Neural cell (in vitro differentiated cells): ENCODE data around the gene TSPAN8. TPM values are rescaled to one million over a fixed set of nuclear protein-coding genes. Genes with fewer than 3 reads are reported as not detected.

ENCODE experiments used
- H2AFZ ChIP-seq: fragments of 200-600, 300-800 bp; sonication (generic), shearing (Covaris generic); 2 replicates; pipeline ENCODE4 v1.6.0; 2014; ENCODE audit warnings: low read depth, mild to moderate bottlenecking, antibody characterized with exemption, low read length, moderate library complexity
- H3F3A ChIP-seq: fragments of 200-600 bp; shearing (Covaris generic); 2 replicates; pipeline ENCODE4 v1.6.1; 2016; ENCODE audit warnings: mild to moderate bottlenecking, moderate library complexity, mixed read lengths, antibody characterized with exemption, low read length; ENCODE audit not compliant: insufficient read depth, poor library complexity, severe bottlenecking
- H3K27ac ChIP-seq: fragments of 200-600, 300-800 bp; sonication (generic), shearing (Covaris generic); 2 replicates; pipeline ENCODE4 v1.5.1; 2014; ENCODE audit warnings: mild to moderate bottlenecking, low read length, moderate library complexity
- H3K27me3 ChIP-seq: fragments of 300-800, 200-600 bp; sonication (generic), shearing (Covaris generic); 2 replicates; pipeline ENCODE4 v1.6.0; 2014; ENCODE audit warnings: mild to moderate bottlenecking, low read depth, low read length, moderate library complexity; ENCODE audit not compliant: insufficient read depth
- H3K36me3 ChIP-seq: fragments of 300-800, 200-600 bp; sonication (generic), shearing (Covaris generic); 2 replicates; pipeline ENCODE4 v1.5.1; 2014; ENCODE audit warnings: mild to moderate bottlenecking, antibody characterized with exemption, low read length, moderate library complexity; ENCODE audit not compliant: insufficient read depth
- H3K4me2 ChIP-seq: fragments of 300-800, 200-600 bp; sonication (generic), shearing (Covaris generic); 2 replicates; pipeline ENCODE4 v1.6.0; 2014; ENCODE audit warnings: mild to moderate bottlenecking, low read length
- H3K4me3 ChIP-seq: fragments of 300-800, 200-600 bp; sonication (generic), shearing (Covaris generic); 2 replicates; pipeline ENCODE4 v1.5.1; 2014; ENCODE audit warnings: mild to moderate bottlenecking, low read length, moderate library complexity
- H3K79me2 ChIP-seq: fragments of 200-600 bp; shearing (Covaris generic); replicated peaks from 2 replicates; pipeline ENCODE4 v1.6.0; 2014; ENCODE audit warnings: mild to moderate bottlenecking, low read length, moderate library complexity; ENCODE audit not compliant: insufficient read depth
- H3K9ac ChIP-seq: fragments of 300-800, 200-600 bp; sonication (generic), shearing (Covaris generic); 2 replicates; pipeline ENCODE4 v1.6.1; 2016; ENCODE audit warnings: mild to moderate bottlenecking, low read length, mixed read lengths
- H3K9me2 ChIP-seq: fragments of 200-600 bp; shearing (Covaris generic); 2 replicates; pipeline ENCODE4 v1.6.1; 2016; ENCODE audit warnings: mild to moderate bottlenecking, low read length, mixed read lengths; ENCODE audit not compliant: insufficient read depth
- H3K9me3 ChIP-seq: fragments of 200-600, 300-800 bp; sonication (generic), shearing (Covaris generic); 2 replicates; pipeline ENCODE4 v1.6.1; 2016; ENCODE audit warnings: mild to moderate bottlenecking, mixed run types, low read length, moderate library complexity, mixed read lengths
- H4K20me1 ChIP-seq: fragments of 200-600 bp; shearing (Covaris generic); 2 replicates; pipeline ENCODE4 v1.6.1; 2016; ENCODE audit warnings: mild to moderate bottlenecking, mixed run types; ENCODE audit not compliant: insufficient read depth
- CTCF ChIP-seq: fragments of 450-650 bp; IDR thresholded peaks from 2 replicates; pipeline ENCODE4 v1.5.1; 2014; ENCODE audit warnings: antibody characterized with exemption, mild to moderate bottlenecking, moderate library complexity; ENCODE audit not compliant: poor library complexity, severe bottlenecking
- EP300 ChIP-seq: fragments of 450-650 bp; conservative IDR thresholded peaks from 2 replicates; pipeline ENCODE4 v1.6.1; 2014; ENCODE audit warnings: antibody characterized with exemption, mild to moderate bottlenecking, moderate library complexity; ENCODE audit not compliant: poor library complexity, severe bottlenecking
- EZH2 ChIP-seq: fragments of 200-600, 300-800 bp; shearing (Covaris generic), sonication (generic); IDR thresholded peaks from 2 replicates; pipeline ENCODE4 v1.6.1; 2014; ENCODE audit warnings: antibody characterized with exemption, low read length, borderline replicate concordance, mild to moderate bottlenecking; ENCODE audit not compliant: insufficient read depth, poor library complexity, severe bottlenecking
- MXI1 ChIP-seq: fragments of 450-650 bp; conservative IDR thresholded peaks from 2 replicates; pipeline ENCODE4 v1.6.1; 2014; ENCODE audit warnings: antibody characterized with exemption, mild to moderate bottlenecking; ENCODE audit not compliant: poor library complexity, severe bottlenecking
- POLR2AphosphoS5 ChIP-seq: IDR thresholded peaks from 2 replicates; pipeline ENCODE4 v1.6.1; 2012
- RAD21 ChIP-seq: fragments of 450-650 bp; conservative IDR thresholded peaks from 2 replicates; pipeline ENCODE4 v1.6.1; 2014; ENCODE audit warnings: antibody characterized with exemption, mild to moderate bottlenecking, moderate library complexity
- REST ChIP-seq: IDR thresholded peaks from 2 replicates; pipeline ENCODE4 v1.6.1; 2012; ENCODE audit warnings: borderline replicate concordance
- SMC3 ChIP-seq: fragments of 450-650 bp; conservative IDR thresholded peaks from 2 replicates; pipeline ENCODE4 v1.6.1; 2014; ENCODE audit warnings: antibody characterized with exemption, mild to moderate bottlenecking, moderate library complexity; ENCODE audit not compliant: poor library complexity
- TAF1 ChIP-seq: IDR thresholded peaks from 2 replicates; pipeline ENCODE4 v1.6.1; 2012; ENCODE audit warnings: low read depth
- polyA plus RNA-seq: library from polyadenylated mRNA; depleted of rRNA; stranded (reverse); fragments of >200 nt; gene quantifications from 2 replicates; pipeline ENCODE4 v1.2.3, GENCODE V29; 2014

TSPAN8 gene
- polyA plus RNA-seq, 1 donor from 2014 or later, result not detected

- Histone ChIP-seq H3F3A (no peaks in the 10 kb centered on the region), H3K27ac (no peak overlapping the region), H3K4me3 (no peak overlapping the region), H3K27me3 (no peaks in the 10 kb centered on the region), H3K9me2 (no peaks in the 10 kb centered on the region), H4K20me1 (no peaks in the 10 kb centered on the region), H3K4me2 (no peak overlapping the region), H3K79me2 (no peaks in the 10 kb centered on the region), H3K9me3 (no peaks in the 10 kb centered on the region), H3K36me3 (no peaks in the 10 kb centered on the region), H2AFZ (no peak overlapping the region), H3K9ac (no peak overlapping the region)
- TF ChIP-seq TAF1 (no peak), RAD21 (no peak), EP300 (no peak), POLR2AphosphoS5 (no peak), CTCF (no peak), EZH2 (no peak), MXI1 (no peak), SMC3 (no peak), REST (no peak)
Observed at GRCh38 chr12:71109834-71110233, 48.0 kb downstream of the TSPAN8 start.

- no peaks in the 10 kb centered on the region for H4K20me1 ChIP-seq
- no peaks in the 10 kb centered on the region for H3K36me3 ChIP-seq
- no peak overlapping the region for H2AFZ ChIP-seq
- H3K27ac ChIP-seq, result no peak overlapping the region
- TF ChIP-seq TAF1 (no peak), POLR2AphosphoS5 (no peak), RAD21 (no peak), EZH2 (no peak), SMC3 (no peak), EP300 (no peak), REST (no peak)
- no peaks in the 10 kb centered on the region for H3K27me3 ChIP-seq
- no peak overlapping the region for H3K4me3 ChIP-seq
- no peak overlapping the region for H3K9ac ChIP-seq
- H3F3A ChIP-seq, result no peaks in the 10 kb centered on the region
- H3K9me3 ChIP-seq, result no peaks in the 10 kb centered on the region
- no peaks in the 10 kb centered on the region for H3K79me2 ChIP-seq
- H3K4me2 ChIP-seq, result no peak overlapping the region
- no peaks in the 10 kb centered on the region for H3K9me2 ChIP-seq
Observed at GRCh38 chr12:71108355-71108754, 49.4 kb downstream of the TSPAN8 start.
